ENCODE data around the gene DCDC1.

DNA sequence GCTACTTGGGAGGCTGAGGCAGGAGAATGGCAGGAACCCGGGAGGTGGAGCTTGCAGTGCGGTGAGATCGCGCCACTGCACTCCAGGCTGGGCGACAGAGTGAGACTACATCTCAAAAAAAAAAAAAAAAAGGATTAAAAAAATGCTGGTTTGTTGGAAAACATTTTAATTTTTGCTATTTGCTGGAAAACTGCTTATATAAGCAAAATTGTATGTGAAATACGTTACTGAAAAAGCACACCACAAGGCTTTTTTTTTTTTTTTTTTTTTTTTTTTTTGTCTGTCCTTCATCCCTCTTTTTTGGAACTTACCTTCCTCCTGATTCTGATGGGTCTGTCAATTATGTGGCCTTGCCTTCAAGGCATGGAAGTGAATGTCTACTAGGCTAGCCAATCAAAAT is 40.8 kb downstream of the DCDC1 start:
- no peak for TF ChIP-seq POLR2A (IDR thresholded peaks at IDR 0.05)
- TF ChIP-seq, protein P1, sequence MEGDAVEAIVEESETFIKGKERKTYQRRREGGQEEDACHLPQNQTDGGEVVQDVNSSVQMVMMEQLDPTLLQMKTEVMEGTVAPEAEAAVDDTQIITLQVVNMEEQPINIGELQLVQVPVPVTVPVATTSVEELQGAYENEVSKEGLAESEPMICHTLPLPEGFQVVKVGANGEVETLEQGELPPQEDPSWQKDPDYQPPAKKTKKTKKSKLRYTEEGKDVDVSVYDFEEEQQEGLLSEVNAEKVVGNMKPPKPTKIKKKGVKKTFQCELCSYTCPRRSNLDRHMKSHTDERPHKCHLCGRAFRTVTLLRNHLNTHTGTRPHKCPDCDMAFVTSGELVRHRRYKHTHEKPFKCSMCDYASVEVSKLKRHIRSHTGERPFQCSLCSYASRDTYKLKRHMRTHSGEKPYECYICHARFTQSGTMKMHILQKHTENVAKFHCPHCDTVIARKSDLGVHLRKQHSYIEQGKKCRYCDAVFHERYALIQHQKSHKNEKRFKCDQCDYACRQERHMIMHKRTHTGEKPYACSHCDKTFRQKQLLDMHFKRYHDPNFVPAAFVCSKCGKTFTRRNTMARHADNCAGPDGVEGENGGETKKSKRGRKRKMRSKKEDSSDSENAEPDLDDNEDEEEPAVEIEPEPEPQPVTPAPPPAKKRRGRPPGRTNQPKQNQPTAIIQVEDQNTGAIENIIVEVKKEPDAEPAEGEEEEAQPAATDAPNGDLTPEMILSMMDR (IDR thresholded peaks at IDR 0.05) = no peak

Measured in uterus (tissue), 2 donors.